HG02763 (cell line): ENCODE measurements around the gene PHGDH.

Experiments
- ATAC-seq: cut with Tn5 transposase; IDR thresholded peaks from one replicate; pipeline ENCODE4 v1.9.1; 2021; ENCODE audit warnings: mild to moderate bottlenecking, moderate library complexity; ENCODE audit not compliant: unreplicated experiment

The PHGDH gene

DNA sequence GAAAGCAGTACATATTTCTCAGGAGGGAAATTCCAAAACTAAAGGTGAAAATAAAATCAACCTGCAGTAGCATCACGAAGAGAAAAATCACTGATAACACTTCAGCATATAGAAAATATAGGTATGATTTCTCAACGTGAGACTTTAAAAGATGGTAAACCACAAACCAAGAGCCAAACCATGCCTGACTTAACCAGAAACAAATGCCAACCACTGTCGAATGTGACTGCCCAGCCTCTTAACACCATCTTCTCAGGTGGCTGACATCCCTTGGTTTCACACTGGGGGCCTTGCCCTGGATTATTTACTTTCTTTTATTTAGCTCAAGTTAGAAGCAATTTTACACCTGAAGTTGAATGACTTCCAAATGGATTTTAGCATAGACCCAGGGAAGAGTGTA, 46.9 kb downstream of the PHGDH start:
- no peak for ATAC-seq

DNA sequence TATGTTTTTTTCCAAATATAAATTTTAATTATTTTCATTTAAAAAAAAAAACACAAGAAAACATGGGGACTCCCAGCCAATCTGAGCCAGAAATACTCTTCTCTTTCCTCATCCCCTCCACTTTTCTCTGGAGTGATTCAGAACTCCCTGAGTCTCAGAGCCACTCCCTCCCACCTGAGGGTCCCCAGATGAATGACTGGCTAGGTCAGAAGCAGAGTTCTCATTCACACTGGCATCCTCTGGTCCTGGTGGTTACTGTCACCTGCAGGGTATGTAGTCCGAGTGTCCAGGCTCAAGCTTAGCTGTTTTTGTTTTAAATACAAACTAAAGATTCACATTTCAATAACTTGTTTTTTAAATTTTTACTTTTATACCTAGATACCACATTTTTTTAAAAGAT, 50.7 kb downstream of the PHGDH start:
- ATAC-seq, result no peak

GRCh38 chr1:119762953-119763352, 51.2 kb downstream of the PHGDH start:
- no peak for ATAC-seq

DNA sequence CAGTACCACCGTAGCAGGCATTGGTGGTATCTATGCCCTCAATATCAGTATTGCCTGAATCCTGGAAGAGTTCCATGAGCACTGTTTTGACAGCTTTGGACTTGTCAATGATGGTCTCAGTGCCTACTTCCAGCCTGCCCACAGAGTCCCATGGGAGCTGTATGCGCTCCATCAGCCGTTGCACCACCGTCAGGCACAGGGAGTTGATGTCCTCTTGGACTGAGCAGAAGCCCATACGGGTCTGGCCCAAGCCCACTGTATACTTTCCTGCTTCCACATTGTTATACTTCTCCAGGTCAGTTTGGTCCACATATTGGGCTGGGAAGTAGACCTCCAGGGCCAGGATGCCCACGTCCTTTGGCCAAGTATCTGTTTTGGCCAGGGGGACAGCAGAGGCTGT, 52.5 kb downstream of the PHGDH start:
- ATAC-seq, result no peak

GRCh38 chr1:119766374-119766794, 54.6 kb downstream of the PHGDH start:
- no peak for ATAC-seq

- ATAC-seq, result no peak
Measured at GRCh38 chr1:119767486-119767885, 55.8 kb downstream of the PHGDH start.

- ATAC-seq, result no peak
Measured at GRCh38 chr1:119768778-119769177, 57.0 kb downstream of the PHGDH start, which contains the start of gene HMGCS2. Gene HMGCS2 (minus strand): TSS chr1:119768905. CDS start chr1:119768844, 61 bp downstream.

DNA sequence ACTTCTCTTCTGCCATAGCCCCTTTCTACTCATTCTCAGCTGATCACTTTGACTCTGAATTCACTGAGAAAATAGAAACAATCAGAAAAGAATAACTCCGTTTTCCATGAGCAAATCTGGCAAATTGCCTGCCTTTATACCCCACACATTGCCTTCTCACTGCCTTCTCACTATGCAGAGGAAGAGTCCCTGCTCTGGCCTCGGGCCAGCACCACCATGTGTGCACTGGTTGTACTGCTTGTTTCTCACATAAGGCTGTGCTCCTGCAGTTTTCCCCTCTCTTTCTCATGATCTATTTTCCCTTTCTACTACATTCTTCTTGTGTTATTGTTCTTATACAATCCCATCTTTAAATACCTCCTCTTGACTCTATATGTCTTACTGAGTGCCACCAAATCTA, 59.3 kb downstream of the PHGDH start:
- ATAC-seq, result no peak

GRCh38 chr1:119771770-119772169, 60.0 kb downstream of the PHGDH start:
- no peak for ATAC-seq

GRCh38 chr1:119772298-119772697, 60.6 kb downstream of the PHGDH start:
- no peak for ATAC-seq

DNA sequence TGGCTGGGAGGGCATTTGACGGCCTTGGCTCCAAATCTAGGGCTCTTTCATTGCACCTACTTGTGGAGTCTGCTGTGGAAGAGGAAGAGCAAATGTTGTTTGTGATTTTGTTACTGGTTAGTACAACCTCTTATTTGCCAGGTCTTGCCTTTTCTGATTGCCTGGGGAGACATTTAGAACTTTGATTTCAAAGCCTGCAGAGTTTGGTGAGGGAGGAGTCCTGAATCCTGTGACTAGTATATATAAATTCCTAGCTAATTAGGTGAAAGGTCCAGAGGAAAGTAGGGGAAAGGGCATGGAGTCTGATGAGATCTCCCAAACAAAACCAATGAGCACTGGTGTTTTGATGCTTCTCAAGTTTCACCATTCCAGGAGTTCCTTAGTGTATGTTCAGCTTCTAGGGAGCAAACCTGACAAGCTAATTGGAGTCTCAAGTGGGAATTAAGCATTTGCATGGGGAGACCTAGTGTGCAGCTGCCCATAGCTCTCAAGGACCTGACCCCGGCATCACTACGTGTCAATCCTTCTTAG, 62.0 kb downstream of the PHGDH start:
- no peak for ATAC-seq

- no peak for ATAC-seq
Measured at GRCh38 chr1:119774746-119775490, 63.2 kb downstream of the PHGDH start.

DNA sequence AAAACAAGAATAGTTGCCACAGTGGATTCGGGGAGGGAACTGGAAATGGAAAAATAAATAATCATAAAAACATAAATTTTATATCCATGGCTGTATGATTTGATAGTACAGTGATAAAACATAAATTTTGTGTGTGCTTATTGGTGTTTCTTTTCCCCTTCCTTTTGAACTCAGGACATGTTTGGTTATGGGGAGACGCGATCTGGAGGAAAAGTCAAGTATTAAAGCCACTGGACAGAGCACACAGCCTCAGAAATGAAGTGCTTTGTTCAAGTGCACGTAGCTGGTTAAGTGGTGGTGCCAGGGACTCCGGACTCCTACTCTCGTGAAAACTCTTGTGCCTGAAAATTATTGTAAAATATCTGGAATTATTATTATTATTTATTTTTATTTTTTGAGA, 66.6 kb downstream of the PHGDH start:
- no peak for ATAC-seq

GRCh38 chr1:119778886-119779560, 67.3 kb downstream of the PHGDH start:
- no peak for ATAC-seq

DNA sequence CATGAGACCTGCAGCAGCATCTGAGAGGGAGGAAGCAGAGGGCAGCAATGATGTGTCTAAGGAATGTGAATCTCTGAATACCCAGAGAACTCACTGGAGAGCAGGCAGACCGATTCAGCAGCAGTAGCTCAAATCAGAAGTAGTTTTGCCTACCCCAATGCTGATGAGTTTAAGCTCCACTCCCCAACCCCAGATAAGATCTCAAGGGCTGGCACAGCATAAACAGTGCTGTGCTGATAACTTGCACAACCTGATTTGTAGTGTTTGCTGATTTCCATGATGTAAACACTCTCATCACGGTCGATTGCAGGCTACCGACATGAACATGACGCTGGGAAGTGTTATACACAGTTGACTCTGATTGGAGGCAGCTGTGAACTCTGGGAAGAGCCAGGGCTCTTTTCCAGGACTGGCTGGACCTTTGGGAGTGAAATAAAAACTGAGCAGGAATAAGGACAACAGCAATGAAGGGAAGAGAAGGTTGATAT, 68.2 kb downstream of the PHGDH start:
- no peak for ATAC-seq

- no peak for ATAC-seq
Measured at GRCh38 chr1:119781434-119782210, 69.9 kb downstream of the PHGDH start.

DNA sequence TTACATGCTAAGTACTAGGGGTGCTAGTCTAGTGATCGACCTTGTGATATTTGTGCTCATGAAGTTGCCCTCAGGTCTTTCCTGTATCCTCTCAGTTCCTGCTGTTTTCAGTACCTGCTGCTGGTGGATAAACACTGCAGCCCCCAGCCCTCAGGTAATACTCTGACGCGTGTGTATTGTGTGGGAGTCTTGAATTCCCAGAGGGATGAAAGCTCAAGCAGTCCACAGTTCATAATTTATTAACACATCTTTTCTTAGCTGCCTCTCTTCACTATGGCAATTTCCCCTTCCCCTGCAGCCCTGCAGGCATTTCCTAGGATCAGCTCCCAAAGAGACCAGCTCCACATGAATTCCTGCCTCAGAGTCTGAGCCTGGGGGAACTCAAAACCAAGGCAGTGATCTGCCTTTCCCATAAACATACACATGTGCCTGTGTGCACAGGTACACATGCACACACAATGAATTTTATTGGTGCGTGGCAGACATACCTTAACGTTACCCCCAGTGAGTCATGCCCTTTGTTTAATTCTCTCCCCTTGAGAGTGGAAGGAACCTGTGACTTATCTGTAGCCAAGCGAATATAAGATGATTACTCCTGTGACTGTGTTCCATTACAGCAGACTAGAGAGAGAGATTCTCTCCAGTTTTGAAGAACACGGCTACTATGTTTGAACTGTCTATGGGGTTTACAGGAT, 71.0 kb downstream of the PHGDH start:
- no peak for ATAC-seq

GRCh38 chr1:119783354-119784185, 71.8 kb downstream of the PHGDH start:
- no peak for ATAC-seq

- ATAC-seq, result no peak
Measured at GRCh38 chr1:119784191-119784781, 72.6 kb downstream of the PHGDH start.
